Chondrocyte (in vitro differentiated cells): ENCODE data around the gene FBN2. TPM values are rescaled to one million over a fixed set of nuclear protein-coding genes. Genes with fewer than 3 reads are reported as not detected.

Experiments used
- DNase-seq: peaks from one replicate; pipeline ENCODE4 v3.0.0; 2021; ENCODE audit warnings: mixed read lengths, low spot score
- H3K27ac Mint-ChIP-seq: one replicate; pipeline ENCODE4 v1.8.0; 2021; ENCODE audit warnings: mild to moderate bottlenecking, moderate library complexity, mixed read lengths; ENCODE audit not compliant: unreplicated experiment
- H3K27me3 Mint-ChIP-seq: 2 replicates; pipeline ENCODE4 v1.8.0; 2021; ENCODE audit warnings: low read depth, mixed read lengths
- H3K36me3 Mint-ChIP-seq: 2 replicates; pipeline ENCODE4 v1.8.0; 2021; ENCODE audit warnings: low read depth, mixed read lengths
- H3K4me1 Mint-ChIP-seq: 2 replicates; pipeline ENCODE4 v1.8.0; 2021; ENCODE audit warnings: low read depth, mild to moderate bottlenecking, mixed read lengths
- H3K4me3 Mint-ChIP-seq: one replicate; pipeline ENCODE4 v1.8.0; 2021; ENCODE audit warnings: mild to moderate bottlenecking, moderate library complexity, mixed read lengths; ENCODE audit not compliant: unreplicated experiment
- H3K9me3 Mint-ChIP-seq: 2 replicates; pipeline ENCODE4 v1.8.0; 2021; ENCODE audit warnings: low read depth, mixed read lengths
- total RNA-seq: library from RNA; stranded (reverse); gene quantifications from 3 replicates; pipeline ENCODE4 v1.2.1, GENCODE V29; 2021
- TF ChIP-seq, protein P1 (sequence below): fragments of 200-600 bp; sonication (generic); IDR thresholded peaks from 2 replicates; pipeline ENCODE4 v1.5.0; 2021; ENCODE audit warnings: antibody characterized with exemption, mild to moderate bottlenecking, moderate library complexity

The FBN2 gene
- total RNA-seq, 1 donor from 2014 or later: 311 TPM

DNA sequence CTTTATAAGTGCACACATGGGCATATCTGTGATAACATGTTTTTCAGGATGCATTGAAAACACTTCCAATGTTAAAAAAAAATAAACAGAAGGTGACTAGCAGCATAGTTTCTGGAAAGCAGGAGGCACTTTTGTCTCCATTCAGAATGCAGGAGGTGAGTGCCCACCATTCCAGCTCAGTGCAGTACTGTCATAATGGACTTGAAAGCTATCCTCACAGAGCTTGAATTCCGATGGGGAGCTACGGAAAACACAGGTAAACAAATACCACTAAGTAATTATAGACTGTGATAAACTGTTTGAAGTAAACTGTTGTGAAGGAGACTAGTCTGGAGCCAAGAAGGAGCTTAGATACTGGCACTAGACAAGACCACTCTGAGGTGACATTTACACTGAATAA lies 9.9 kb downstream of the FBN2 start:
- no peak overlapping the region for H3K27ac Mint-ChIP-seq
- no peak for DNase-seq

DNA sequence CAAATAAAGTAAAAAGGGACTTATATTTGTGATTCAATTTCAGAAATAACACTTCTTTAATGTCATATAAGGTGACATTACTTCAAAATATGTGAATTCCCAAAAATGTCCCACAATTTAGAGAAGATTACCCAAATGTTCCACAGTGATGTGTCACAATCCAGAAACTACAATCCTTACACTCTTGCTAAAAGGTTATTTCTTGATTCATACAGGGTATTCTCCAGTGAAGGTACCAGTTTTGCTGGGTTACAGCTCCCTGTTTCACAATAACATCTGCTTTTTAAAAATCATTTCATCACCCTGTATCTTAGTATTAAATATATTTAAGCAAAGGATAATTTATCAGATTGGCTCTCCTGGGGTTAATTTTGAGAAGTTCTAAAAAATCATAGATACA lies 11.0 kb downstream of the FBN2 start:
- TF ChIP-seq, protein P1, sequence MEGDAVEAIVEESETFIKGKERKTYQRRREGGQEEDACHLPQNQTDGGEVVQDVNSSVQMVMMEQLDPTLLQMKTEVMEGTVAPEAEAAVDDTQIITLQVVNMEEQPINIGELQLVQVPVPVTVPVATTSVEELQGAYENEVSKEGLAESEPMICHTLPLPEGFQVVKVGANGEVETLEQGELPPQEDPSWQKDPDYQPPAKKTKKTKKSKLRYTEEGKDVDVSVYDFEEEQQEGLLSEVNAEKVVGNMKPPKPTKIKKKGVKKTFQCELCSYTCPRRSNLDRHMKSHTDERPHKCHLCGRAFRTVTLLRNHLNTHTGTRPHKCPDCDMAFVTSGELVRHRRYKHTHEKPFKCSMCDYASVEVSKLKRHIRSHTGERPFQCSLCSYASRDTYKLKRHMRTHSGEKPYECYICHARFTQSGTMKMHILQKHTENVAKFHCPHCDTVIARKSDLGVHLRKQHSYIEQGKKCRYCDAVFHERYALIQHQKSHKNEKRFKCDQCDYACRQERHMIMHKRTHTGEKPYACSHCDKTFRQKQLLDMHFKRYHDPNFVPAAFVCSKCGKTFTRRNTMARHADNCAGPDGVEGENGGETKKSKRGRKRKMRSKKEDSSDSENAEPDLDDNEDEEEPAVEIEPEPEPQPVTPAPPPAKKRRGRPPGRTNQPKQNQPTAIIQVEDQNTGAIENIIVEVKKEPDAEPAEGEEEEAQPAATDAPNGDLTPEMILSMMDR: no peak
- no peaks in the 10 kb centered on the region for H3K9me3 Mint-ChIP-seq
- peaks cover 48% of the 10 kb centered on the region for H3K36me3 Mint-ChIP-seq
- no peak for DNase-seq
- H3K4me3 Mint-ChIP-seq: no peak overlapping the region
- peaks cover 39% of the 10 kb centered on the region for H3K4me1 Mint-ChIP-seq
- no peak overlapping the region for H3K27ac Mint-ChIP-seq
- H3K27me3 Mint-ChIP-seq: no peaks in the 10 kb centered on the region

More for the DNA sequence above, 9.9 kb downstream of the FBN2 start:
- TF ChIP-seq, protein P1: no peak
- Mint-ChIP-seq H3K36me3 (peaks cover 44% of the 10 kb centered on the region), H3K4me1 (peaks cover 46% of the 10 kb centered on the region), H3K4me3 (no peak overlapping the region), H3K27me3 (no peaks in the 10 kb centered on the region), H3K9me3 (no peaks in the 10 kb centered on the region)

DNA sequence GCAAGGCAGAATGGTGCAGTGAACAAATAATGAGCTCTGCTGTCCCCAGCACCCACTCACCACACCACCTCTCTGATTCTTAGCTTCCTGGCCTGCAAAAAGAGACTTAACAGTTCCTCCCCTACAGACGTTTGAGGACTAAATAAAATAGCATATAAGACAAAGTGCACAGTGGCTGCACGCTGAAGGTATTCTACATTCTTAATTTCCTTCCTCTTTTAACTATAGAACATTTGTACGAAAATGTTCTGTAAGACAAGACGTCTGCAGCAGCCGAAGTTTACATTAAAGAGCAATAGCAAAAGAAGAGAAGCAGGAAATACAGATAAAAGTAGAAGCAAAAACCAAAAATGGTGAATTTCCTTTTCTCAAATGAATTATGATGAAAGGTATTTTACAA lies 15.7 kb downstream of the FBN2 start:
- TF ChIP-seq, protein P1: no peak
- no peaks in the 10 kb centered on the region for H3K9me3 Mint-ChIP-seq
- no peaks in the 10 kb centered on the region for H3K27me3 Mint-ChIP-seq
- H3K4me3 Mint-ChIP-seq: no peak overlapping the region
- peaks cover 46% of the 10 kb centered on the region for H3K36me3 Mint-ChIP-seq
- H3K4me1 Mint-ChIP-seq: peaks cover 9% of the 10 kb centered on the region
- H3K27ac Mint-ChIP-seq: peak overlapping the region; percentile 24
- DNase-seq: no peak

DNA sequence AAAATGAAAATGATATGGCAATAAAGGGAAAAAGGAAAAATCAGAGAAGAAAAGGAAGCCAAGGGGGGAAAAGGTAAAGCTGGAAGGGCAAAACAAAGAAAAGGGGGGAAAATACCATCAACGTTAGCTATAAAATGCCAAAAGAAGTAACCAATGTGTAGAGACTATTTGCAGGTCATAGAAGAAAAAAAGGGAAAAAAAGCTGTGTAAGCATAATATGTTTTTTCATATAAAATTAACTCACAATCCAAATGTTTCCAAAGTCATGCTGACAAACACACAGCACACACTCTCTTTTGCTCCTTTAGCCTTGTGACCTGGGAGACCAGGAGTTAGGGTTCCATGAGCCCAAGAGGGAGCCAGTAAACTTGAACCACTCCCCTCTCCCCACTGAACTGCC lies 18.2 kb downstream of the FBN2 start:
- Mint-ChIP-seq H3K27me3 (no peaks in the 10 kb centered on the region), H3K9me3 (no peaks in the 10 kb centered on the region), H3K4me3 (no peak overlapping the region), H3K27ac (no peak overlapping the region), H3K36me3 (peaks cover 35% of the 10 kb centered on the region), H3K4me1 (peaks cover 3% of the 10 kb centered on the region)
- TF ChIP-seq, protein P1: no peak
- no peak for DNase-seq

DNA sequence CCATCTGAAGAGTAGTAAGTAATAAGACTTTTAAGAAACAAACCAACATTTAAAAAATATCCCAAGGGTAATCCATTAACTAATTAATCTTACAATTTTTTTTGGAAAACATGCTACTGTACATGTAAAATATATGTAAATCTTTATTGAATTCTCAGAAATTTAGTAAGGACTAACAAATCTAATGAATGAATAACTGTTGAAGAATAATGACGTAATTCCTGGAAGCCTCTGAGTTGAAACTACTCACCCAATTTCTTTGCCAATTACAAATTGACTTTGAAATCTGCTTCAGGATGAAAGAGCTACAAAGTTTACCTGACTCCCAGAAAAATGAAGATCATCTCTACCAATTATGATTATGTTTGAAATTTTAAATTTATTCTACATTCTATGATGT lies 21.1 kb downstream of the FBN2 start:
- no peak for DNase-seq
- Mint-ChIP-seq H3K4me1 (peaks cover 8% of the 10 kb centered on the region), H3K4me3 (no peak overlapping the region), H3K27ac (no peak overlapping the region), H3K36me3 (peaks cover 29% of the 10 kb centered on the region), H3K9me3 (no peaks in the 10 kb centered on the region), H3K27me3 (no peaks in the 10 kb centered on the region)
- TF ChIP-seq, protein P1: no peak
